NCI-H526 treated with DMSO at 0.1 percent for 48 hours (cell line): Measurements from ENCODE around the gene AGT.
"Not testable (repeated sequence)": the region's sequence is repeated elsewhere in the genome, so short reads cannot be mapped to it uniquely, and the experiment has no call there.

Source experiments
- DNase-seq: peaks from one replicate; lab custom pipeline; 2025; lab: John Stamatoyannopoulos, UW

The AGT gene

GRCh38 chr1:230707732-230708630 lies 5.9 kb downstream of the AGT start:
- DNase-seq: no peak

GRCh38 chr1:230706887-230707731 lies 6.8 kb downstream of the AGT start:
- DNase-seq: no peak

GRCh38 chr1:230706020-230706699 lies 7.8 kb downstream of the AGT start:
- no peak for DNase-seq

GRCh38 chr1:230705289-230706019 lies 8.5 kb downstream of the AGT start:
- no peak for DNase-seq

- no peak for DNase-seq
Observed at GRCh38 chr1:230704830-230705229, 9.1 kb downstream of the AGT start.

- no peak for DNase-seq
Observed at GRCh38 chr1:230703679-230704385, 10.1 kb downstream of the AGT start.

- DNase-seq: no peak
Observed at GRCh38 chr1:230702934-230703678, 10.8 kb downstream of the AGT start.

- no peak for DNase-seq
Observed at GRCh38 chr1:230701895-230702768, 11.8 kb downstream of the AGT start.

GRCh38 chr1:230701434-230701833 lies 12.5 kb downstream of the AGT start:
- DNase-seq: no peak

GRCh38 chr1:230700132-230700531 lies 13.8 kb downstream of the AGT start:
- no peak for DNase-seq

- DNase-seq: no peak
Observed at GRCh38 chr1:230699716-230700115, 14.2 kb downstream of the AGT start.

GRCh38 chr1:230698964-230699363 lies 15.0 kb downstream of the AGT start:
- not testable (repeated sequence) for DNase-seq

GRCh38 chr1:230698130-230698529 lies 15.8 kb downstream of the AGT start:
- DNase-seq: no peak

- DNase-seq: no peak
Observed at GRCh38 chr1:230696722-230697437, 17.0 kb downstream of the AGT start.

GRCh38 chr1:230696218-230696617 lies 17.7 kb downstream of the AGT start:
- no peak for DNase-seq

GRCh38 chr1:230694991-230695390 lies 18.9 kb downstream of the AGT start:
- DNase-seq: no peak

- no peak for DNase-seq
Observed at GRCh38 chr1:230694464-230694863, 19.5 kb downstream of the AGT start.

- DNase-seq: no peak
Observed at GRCh38 chr1:230693777-230694176, 20.1 kb downstream of the AGT start.

GRCh38 chr1:230693221-230693620 lies 20.7 kb downstream of the AGT start:
- DNase-seq: no peak
